PC-9 (cell line): ENCODE data around the gene BRD1. TPM values are rescaled to one million over a fixed set of nuclear protein-coding genes. Genes with fewer than 3 reads are reported as not detected.

ENCODE experiments used
- BruUV-seq: library from RNA; stranded (reverse); fragments of 400-500 nt; replicated peaks from 2 replicates; lab custom pipeline; 2021; lab: Mats Ljungman, UMichigan
- CTCF ChIA-PET: fragments of 300-600 bp; sonication (Branson Sonifier 250); formaldehyde crosslinking; loops from one replicate; lab custom pipeline; 2022; ENCODE audit warnings: antibody characterized with exemption; lab: Charles Lee
- POLR2A ChIA-PET: fragments of 300-600 bp; sonication (Branson Sonifier 250); formaldehyde crosslinking; loops from one replicate; lab custom pipeline; 2022; ENCODE audit warnings: antibody characterized with exemption; ENCODE audit not compliant: unreplicated experiment; lab: Charles Lee
- DNase-seq, 2 experiments: peaks; one replicate each; pipeline versions ENCODE4 v3.0.0 to v3.0.0-alpha.2; 2015 to 2022; ENCODE audit warnings: mixed read lengths in 1 of 2
- H2AFZ ChIP-seq: fragments of 200-600 bp; sonication (generic); 2 replicates; pipeline ENCODE4 v1.8.1; 2017; ENCODE audit warnings: antibody characterized with exemption
- H3F3A ChIP-seq: fragments of 200-600 bp; sonication (generic); 2 replicates; pipeline ENCODE4 v1.8.1; 2017; ENCODE audit warnings: antibody characterized with exemption, mild to moderate bottlenecking, low read depth; ENCODE audit not compliant: insufficient read depth
- H3K27ac ChIP-seq: fragments of 200-600 bp; sonication (generic); 2 replicates; pipeline ENCODE4 v1.6.1; 2016; ENCODE audit warnings: mixed run types
- H3K27me3 ChIP-seq: fragments of 200-600 bp; sonication (generic); 2 replicates; pipeline ENCODE4 v1.6.1; 2016; ENCODE audit warnings: low read depth, mixed run types; ENCODE audit not compliant: insufficient read depth
- H3K36me3 ChIP-seq: fragments of 200-600 bp; sonication (generic); 2 replicates; pipeline ENCODE4 v1.6.1; 2016; ENCODE audit warnings: low read depth, mixed run types
- H3K4me1 ChIP-seq: fragments of 200-600 bp; sonication (generic); replicated peaks from 2 replicates; pipeline ENCODE4 v1.6.1; 2016; ENCODE audit warnings: mixed run types; ENCODE audit not compliant: insufficient read depth
- H3K4me2 ChIP-seq: fragments of 200-600 bp; sonication (generic); 2 replicates; pipeline ENCODE4 v1.6.1; 2017; ENCODE audit warnings: mixed run types
- H3K4me3 ChIP-seq: fragments of 200-600 bp; sonication (generic); 2 replicates; pipeline ENCODE4 v1.6.1; 2016; ENCODE audit warnings: mixed run types
- H3K79me2 ChIP-seq: fragments of 200-600 bp; sonication (generic); 2 replicates; pipeline ENCODE4 v1.6.1; 2017; ENCODE audit warnings: low read depth, mixed run types
- H3K9me2 ChIP-seq: fragments of 200-600 bp; sonication (generic); 2 replicates; pipeline ENCODE4 v1.8.1; 2017; ENCODE audit warnings: mild to moderate bottlenecking; ENCODE audit not compliant: insufficient read depth
- H3K9me3 ChIP-seq: fragments of 200-600 bp; sonication (generic); 2 replicates; pipeline ENCODE4 v1.8.1; 2016; ENCODE audit warnings: low read depth; ENCODE audit not compliant: insufficient read depth
- H4K20me1 ChIP-seq: fragments of 200-600 bp; sonication (generic); 2 replicates; pipeline ENCODE4 v1.8.1; 2017; ENCODE audit not compliant: insufficient read depth
- CTCF ChIP-seq: fragments of 200-600 bp; sonication (generic); conservative IDR thresholded peaks from 2 replicates; pipeline ENCODE4 v1.6.1; 2017; ENCODE audit warnings: mixed run types, antibody characterized with exemption, mild to moderate bottlenecking, moderate library complexity
- EZH2 ChIP-seq: fragments of 200-600 bp; sonication (generic); IDR thresholded peaks from 2 replicates; pipeline ENCODE4 v1.8.0; 2017; ENCODE audit warnings: antibody characterized with exemption, low read depth
- intact Hi-C: fragments of 100-400 bp; cut with micrococcal nuclease; formaldehyde crosslinking; loops from one replicate; pipeline ENCODE4 v1.10.0; 2022; ENCODE audit not compliant: unreplicated experiment
- total RNA-seq: library from RNA; stranded (reverse); gene quantifications from 2 replicates; pipeline ENCODE4 v1.2.3, GENCODE V29; 2021

Gene BRD1
- total RNA-seq, 1 experiment from 2014 or later = 28.5 TPM

- ChIA-PET POLR2A (no interaction called here), CTCF (no interaction called here)
- Histone ChIP-seq H3F3A (no peaks in the 10 kb centered on the region), H3K27me3 (peaks cover 99% of the 10 kb centered on the region), H3K79me2 (no peaks in the 10 kb centered on the region), H3K9me2 (no peaks in the 10 kb centered on the region), H3K9me3 (no peaks in the 10 kb centered on the region), H4K20me1 (peaks cover 8% of the 10 kb centered on the region), H3K4me2 (no peak overlapping the region), H3K4me1 (no peaks in the 10 kb centered on the region), H3K4me3 (no peak overlapping the region), H3K27ac (no peak overlapping the region), H2AFZ (no peak overlapping the region), H3K36me3 (no peaks in the 10 kb centered on the region)
- no peak for TF ChIP-seq EZH2
- no peak for TF ChIP-seq CTCF
- DNase-seq = no peak
- BruUV-seq = no TSS peak
- intact Hi-C loops = no loop called here
Observed at GRCh38 chr22:49724030-49724892, 103.4 kb downstream of the BRD1 start.

- H3K4me1 ChIP-seq = no peaks in the 10 kb centered on the region
- no peak overlapping the region for H3K4me3 ChIP-seq
- no peaks in the 10 kb centered on the region for H3K9me3 ChIP-seq
- POLR2A ChIA-PET = no interaction called here
- no peak for TF ChIP-seq EZH2
- no peak for TF ChIP-seq CTCF
- CTCF ChIA-PET = no interaction called here
- H4K20me1 ChIP-seq = peaks cover 8% of the 10 kb centered on the region
- no peak for DNase-seq
- intact Hi-C loops = no loop called here
- no TSS peak for BruUV-seq
- H3F3A ChIP-seq = no peaks in the 10 kb centered on the region
- no peak overlapping the region for H2AFZ ChIP-seq
- no peak overlapping the region for H3K27ac ChIP-seq
- H3K4me2 ChIP-seq = no peak overlapping the region
- H3K36me3 ChIP-seq = no peaks in the 10 kb centered on the region
- H3K9me2 ChIP-seq = no peaks in the 10 kb centered on the region
- no peaks in the 10 kb centered on the region for H3K79me2 ChIP-seq
- H3K27me3 ChIP-seq = peaks cover 99% of the 10 kb centered on the region
Observed at GRCh38 chr22:49723478-49724029, 104.1 kb downstream of the BRD1 start.

Other genes with a start within 250 kb of the BRD1 start
- 18.2 and 21.4 TPM in 2 replicates for gene ZBED4, start 26.0 kb upstream of the BRD1 start, total RNA-seq
- gene ALG12, start 90.6 kb upstream of the BRD1 start, total RNA-seq = 16.8 and 19.2 TPM in 2 replicates
- gene CRELD2, start 90.8 kb upstream of the BRD1 start, total RNA-seq = 30.7 and 34.1 TPM in 2 replicates
- gene PIM3, start 132.9 kb upstream of the BRD1 start, total RNA-seq = 67.0 and 84.8 TPM in 2 replicates
- gene IL17REL, start 184.9 kb upstream of the BRD1 start, total RNA-seq = not detected in 2 replicates
- not detected in 2 replicates for gene TTLL8, start 230.4 kb upstream of the BRD1 start, total RNA-seq